Effector memory CD4-positive, alpha-beta T cell (primary cell): Measurements from ENCODE around the gene RARS1.

Experiments used
- DNase-seq, 3 donors: peaks; one replicate each; pipeline ENCODE4 v3.0.0-alpha.2; 2020
- H3K27ac ChIP-seq: 2 replicates; pipeline ENCODE4 v1.7.0; 2013; ENCODE audit warnings: mild to moderate bottlenecking, low read length, moderate library complexity; ENCODE audit not compliant: insufficient read depth, poor library complexity, severe bottlenecking
- H3K27me3 ChIP-seq: replicated peaks from 2 replicates; pipeline ENCODE4 v1.7.0; 2013; ENCODE audit warnings: mild to moderate bottlenecking, low read length; ENCODE audit not compliant: insufficient read depth, control insufficient read depth, poor library complexity, severe bottlenecking
- H3K36me3 ChIP-seq: 2 replicates; pipeline ENCODE4 v1.7.0; 2013; ENCODE audit warnings: mild to moderate bottlenecking, low read length, moderate library complexity; ENCODE audit not compliant: control insufficient read depth, insufficient read depth
- H3K4me1 ChIP-seq: 2 replicates; pipeline ENCODE4 v1.7.0; 2013; ENCODE audit warnings: low read length, mild to moderate bottlenecking; ENCODE audit not compliant: control insufficient read depth, insufficient read depth, poor library complexity, severe bottlenecking
- H3K4me3 ChIP-seq: 2 replicates; pipeline ENCODE4 v1.7.0; 2013; ENCODE audit warnings: low read length, low read depth, mild to moderate bottlenecking; ENCODE audit not compliant: insufficient read depth, poor library complexity, severe bottlenecking
- H3K9me3 ChIP-seq: 2 replicates; pipeline ENCODE4 v1.7.0; 2013; ENCODE audit warnings: mild to moderate bottlenecking, low read length, moderate library complexity; ENCODE audit not compliant: control insufficient read depth

RARS1 gene

GRCh38 chr5:168479166-168479565 lies 7.1 kb upstream of the RARS1 start:
- Histone ChIP-seq H3K4me1 (no peaks in the 10 kb centered on the region), H3K36me3 (no peaks in the 10 kb centered on the region), H3K27ac (no peak overlapping the region), H3K4me3 (no peak overlapping the region), H3K27me3 (no peaks in the 10 kb centered on the region), H3K9me3 (no peaks in the 10 kb centered on the region)
- DNase-seq: no peak

GRCh38 chr5:168480601-168481000 lies 5.7 kb upstream of the RARS1 start:
- Histone ChIP-seq H3K27me3 (no peaks in the 10 kb centered on the region), H3K4me1 (no peaks in the 10 kb centered on the region), H3K36me3 (no peaks in the 10 kb centered on the region), H3K9me3 (no peaks in the 10 kb centered on the region), H3K27ac (no peak overlapping the region), H3K4me3 (no peak overlapping the region)
- DNase-seq: no peak

- DNase-seq: no peak
- no peak overlapping the region for H3K27ac ChIP-seq
- H3K4me3 ChIP-seq: no peak overlapping the region
- H3K36me3 ChIP-seq: no peaks in the 10 kb centered on the region
- H3K27me3 ChIP-seq: no peaks in the 10 kb centered on the region
- H3K9me3 ChIP-seq: no peaks in the 10 kb centered on the region
- H3K4me1 ChIP-seq: peaks cover 4% of the 10 kb centered on the region
These were observed 4.9 kb upstream of the RARS1 start for GRCh38 chr5:168481330-168481788.

- Histone ChIP-seq H3K4me1 (peaks cover 4% of the 10 kb centered on the region), H3K27ac (no peak overlapping the region), H3K4me3 (no peak overlapping the region), H3K36me3 (no peaks in the 10 kb centered on the region), H3K9me3 (no peaks in the 10 kb centered on the region), H3K27me3 (no peaks in the 10 kb centered on the region)
- DNase-seq: no peak
These were observed 3.9 kb upstream of the RARS1 start for GRCh38 chr5:168482361-168482760.

DNA sequence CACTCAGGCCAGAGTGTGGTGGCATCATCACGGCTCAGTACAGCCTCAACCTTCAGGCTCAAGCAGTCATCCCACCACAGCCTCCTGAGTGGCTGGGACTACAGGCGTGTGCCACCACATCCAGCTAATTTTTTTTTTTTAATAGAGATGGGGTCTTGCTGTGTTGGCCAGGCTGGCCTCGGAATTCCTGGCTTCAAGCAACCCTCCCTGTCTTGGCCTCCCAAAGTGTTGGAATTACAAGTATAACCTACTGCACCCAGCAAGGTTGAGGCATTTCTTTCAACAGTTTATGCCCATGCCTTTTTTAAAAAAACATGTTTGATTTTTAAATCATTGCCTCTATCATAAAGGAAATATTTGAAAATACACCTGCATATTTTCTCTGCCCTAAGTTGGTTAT lies 2.8 kb downstream of the RARS1 start:
- peaks cover 4% of the 10 kb centered on the region for H3K4me1 ChIP-seq
- no peak for DNase-seq
- no peak overlapping the region for H3K4me3 ChIP-seq
- no peak overlapping the region for H3K27ac ChIP-seq
- H3K9me3 ChIP-seq: no peaks in the 10 kb centered on the region
- H3K36me3 ChIP-seq: peaks cover 42% of the 10 kb centered on the region
- no peaks in the 10 kb centered on the region for H3K27me3 ChIP-seq

- Histone ChIP-seq H3K4me1 (no peaks in the 10 kb centered on the region), H3K27me3 (no peaks in the 10 kb centered on the region), H3K4me3 (no peak overlapping the region), H3K36me3 (peaks cover 67% of the 10 kb centered on the region), H3K27ac (no peak overlapping the region), H3K9me3 (no peaks in the 10 kb centered on the region)
- no peak for DNase-seq
These were observed 7.8 kb downstream of the RARS1 start for GRCh38 chr5:168494057-168494555.

GRCh38 chr5:168502563-168503237 lies 16.4 kb downstream of the RARS1 start:
- Histone ChIP-seq H3K27me3 (no peaks in the 10 kb centered on the region), H3K27ac (no peak overlapping the region), H3K36me3 (peaks cover 58% of the 10 kb centered on the region), H3K9me3 (no peaks in the 10 kb centered on the region), H3K4me3 (no peak overlapping the region), H3K4me1 (no peaks in the 10 kb centered on the region)
- DNase-seq: no peak

GRCh38 chr5:168513861-168514428 lies 27.7 kb downstream of the RARS1 start:
- Histone ChIP-seq H3K27ac (no peak overlapping the region), H3K36me3 (peaks cover 78% of the 10 kb centered on the region), H3K4me1 (no peaks in the 10 kb centered on the region), H3K9me3 (no peaks in the 10 kb centered on the region), H3K4me3 (no peak overlapping the region), H3K27me3 (no peaks in the 10 kb centered on the region)
- DNase-seq: no peak

- Histone ChIP-seq H3K9me3 (no peaks in the 10 kb centered on the region), H3K36me3 (no peaks in the 10 kb centered on the region), H3K4me3 (no peak overlapping the region), H3K4me1 (no peaks in the 10 kb centered on the region), H3K27me3 (peaks cover 7% of the 10 kb centered on the region), H3K27ac (no peak overlapping the region)
- DNase-seq: no peak
These were observed 39.6 kb downstream of the RARS1 start for GRCh38 chr5:168525856-168526255.

DNA sequence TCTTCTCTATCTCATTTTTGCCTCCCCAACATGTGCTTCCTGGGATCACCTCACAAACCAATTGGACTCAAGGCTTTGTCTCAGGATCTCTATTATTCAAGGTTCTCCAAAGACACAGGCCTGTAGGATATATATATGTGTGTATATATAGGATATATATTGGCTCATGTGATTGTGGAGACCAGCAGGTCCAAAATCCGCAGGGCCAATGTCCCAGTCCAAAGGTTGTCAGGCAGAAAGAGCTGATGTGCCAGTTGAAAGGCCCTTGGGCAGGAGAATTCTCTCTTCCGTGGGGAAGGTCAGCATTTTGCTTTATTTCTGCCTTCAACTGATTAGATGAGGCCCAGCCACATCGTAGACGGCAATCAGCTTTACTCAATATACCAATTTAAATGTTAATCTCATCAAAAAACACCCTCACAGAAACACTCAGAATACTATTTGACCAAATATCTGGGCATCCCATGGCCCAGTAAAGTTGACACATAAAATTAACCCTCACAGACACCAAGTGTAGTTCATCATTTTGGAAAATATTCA lies 41.6 kb downstream of the RARS1 start:
- no peaks in the 10 kb centered on the region for H3K36me3 ChIP-seq
- DNase-seq: no peak
- H3K9me3 ChIP-seq: no peaks in the 10 kb centered on the region
- no peak overlapping the region for H3K4me3 ChIP-seq
- H3K27me3 ChIP-seq: peaks cover 7% of the 10 kb centered on the region
- H3K27ac ChIP-seq: no peak overlapping the region
- no peaks in the 10 kb centered on the region for H3K4me1 ChIP-seq
